HepG2 (cell line): Measurements from ENCODE around the gene CSTPP1. TPM values are rescaled to one million over a fixed set of nuclear protein-coding genes. Genes with fewer than 3 reads are reported as not detected.

Experiments
- FOSL2 ChIP-seq: sonication (generic); formaldehyde crosslinking; IDR thresholded peaks from 2 replicates; pipeline ENCODE4 v1.4.0; 2020; ENCODE audit warnings: missing genetic modification reagents
- KLF15 ChIP-seq: sonication (generic); formaldehyde crosslinking; IDR thresholded peaks from 2 replicates; pipeline ENCODE4 v1.8.1; 2023; ENCODE audit warnings: borderline replicate concordance, mild to moderate bottlenecking, inconsistent platforms, missing genetic modification reagents, mixed read lengths
- RCOR2 ChIP-seq: IDR thresholded peaks from 2 replicates; pipeline ENCODE4 v1.6.1; 2016; ENCODE audit warnings: missing biosample characterization, missing genetic modification reagents
- RFXANK ChIP-seq: IDR thresholded peaks from 2 replicates; pipeline ENCODE4 v1.6.1; 2016
- RNF2 ChIP-seq: fragments of 450-650 bp; conservative IDR thresholded peaks from 2 replicates; pipeline ENCODE4 v1.6.1; 2016; ENCODE audit warnings: low read depth
- SP2 ChIP-seq: sonication (generic); formaldehyde crosslinking; IDR thresholded peaks from 2 replicates; pipeline ENCODE4 v1.5.1; 2020; ENCODE audit warnings: mild to moderate bottlenecking, missing genetic modification reagents
- U2AF1 ChIP-seq: fragments of 200-400 bp; formaldehyde crosslinking; optimal IDR thresholded peaks from 2 replicates; pipeline ENCODE3; 2017; ENCODE audit warnings: mild to moderate bottlenecking, low read depth, low read length
- ZC3H4 ChIP-seq: sonication (generic); formaldehyde crosslinking; IDR thresholded peaks from 2 replicates; pipeline ENCODE4 v1.4.0; 2020; ENCODE audit warnings: missing genetic modification reagents, borderline replicate concordance
- ZFY ChIP-seq: sonication (generic); formaldehyde crosslinking; IDR thresholded peaks from 2 replicates; pipeline ENCODE4 v1.4.0; 2020; ENCODE audit warnings: missing genetic modification reagents
- ZNF260 ChIP-seq: sonication (generic); formaldehyde crosslinking; IDR thresholded peaks from 2 replicates; pipeline ENCODE4 v1.4.0; 2020; ENCODE audit warnings: missing genetic modification reagents, low read depth, mild to moderate bottlenecking, borderline replicate concordance
- ZNF674 ChIP-seq: sonication (generic); formaldehyde crosslinking; IDR thresholded peaks from 2 replicates; pipeline ENCODE4 v1.5.0; 2020; ENCODE audit warnings: low read depth, mild to moderate bottlenecking, missing genetic modification reagents
- polyA plus RNA-seq, 8 experiments: library from polyadenylated mRNA; depleted of rRNA in 3 of 8; stranded (reverse) in 7 of 8; unstranded in 1 of 8; fragments of >200 nt; fragmentation: Illumina TruSeq in 4 of 8; extraction: Trizol in 4 of 8; gene quantifications; 2 replicates each; pipeline versions ENCODE4 v1.2.1 to v1.2.3, GENCODE V29; 2011 to 2016; ENCODE audit warnings: low read depth in 4 of 8, missing spikeins in 1 of 8, mixed read lengths in 1 of 8; ENCODE audit not compliant: insufficient read depth in 1 of 8
- total RNA-seq, 5 experiments: library from RNA; depleted of rRNA; stranded (reverse); fragments of >200 nt; fragmentation: Illumina TruSeq; extraction: Trizol; gene quantifications; 2 replicates each; pipeline ENCODE4 v1.2.3, GENCODE V29; 2016; ENCODE audit warnings: low read depth in 1 of 5
- TF ChIP-seq, protein P1 (sequence below): sonication (generic); formaldehyde crosslinking; IDR thresholded peaks from 2 replicates; pipeline ENCODE4 v1.4.0; 2020; ENCODE audit warnings: missing genetic modification reagents, borderline replicate concordance
- TF ChIP-seq, protein P2 (sequence below): sonication (generic); formaldehyde crosslinking; IDR thresholded peaks from 2 replicates; pipeline ENCODE4; 2020; ENCODE audit warnings: missing genetic modification reagents, mild to moderate bottlenecking, borderline replicate concordance
- TF ChIP-seq, protein P3 (sequence below): IDR thresholded peaks from 2 replicates; pipeline ENCODE4 v1.6.1; 2016; ENCODE audit warnings: control low read depth
- TF ChIP-seq, protein P4 (sequence below): sonication (generic); formaldehyde crosslinking; IDR thresholded peaks from 2 replicates; pipeline ENCODE4 v1.8.1; 2023; ENCODE audit warnings: mild to moderate bottlenecking, missing genetic modification reagents, borderline replicate concordance
- TF ChIP-seq, protein P5 (sequence below): sonication (generic); formaldehyde crosslinking; IDR thresholded peaks from 2 replicates; pipeline ENCODE4 v1.4.0; 2020; ENCODE audit warnings: mild to moderate bottlenecking, missing genetic modification reagents, borderline replicate concordance
- TF ChIP-seq, protein P6 (sequence below): sonication (generic); formaldehyde crosslinking; IDR thresholded peaks from 2 replicates; pipeline ENCODE4 v1.5.0; 2020; ENCODE audit warnings: mild to moderate bottlenecking, missing genetic modification reagents

Gene CSTPP1
- total and polyA plus RNA-seq, 2 of the 13 experiments (the other 11 are each of a cell fraction or from before 2014, with no cell fraction given): 12.3 to 14.6 TPM

DNA sequence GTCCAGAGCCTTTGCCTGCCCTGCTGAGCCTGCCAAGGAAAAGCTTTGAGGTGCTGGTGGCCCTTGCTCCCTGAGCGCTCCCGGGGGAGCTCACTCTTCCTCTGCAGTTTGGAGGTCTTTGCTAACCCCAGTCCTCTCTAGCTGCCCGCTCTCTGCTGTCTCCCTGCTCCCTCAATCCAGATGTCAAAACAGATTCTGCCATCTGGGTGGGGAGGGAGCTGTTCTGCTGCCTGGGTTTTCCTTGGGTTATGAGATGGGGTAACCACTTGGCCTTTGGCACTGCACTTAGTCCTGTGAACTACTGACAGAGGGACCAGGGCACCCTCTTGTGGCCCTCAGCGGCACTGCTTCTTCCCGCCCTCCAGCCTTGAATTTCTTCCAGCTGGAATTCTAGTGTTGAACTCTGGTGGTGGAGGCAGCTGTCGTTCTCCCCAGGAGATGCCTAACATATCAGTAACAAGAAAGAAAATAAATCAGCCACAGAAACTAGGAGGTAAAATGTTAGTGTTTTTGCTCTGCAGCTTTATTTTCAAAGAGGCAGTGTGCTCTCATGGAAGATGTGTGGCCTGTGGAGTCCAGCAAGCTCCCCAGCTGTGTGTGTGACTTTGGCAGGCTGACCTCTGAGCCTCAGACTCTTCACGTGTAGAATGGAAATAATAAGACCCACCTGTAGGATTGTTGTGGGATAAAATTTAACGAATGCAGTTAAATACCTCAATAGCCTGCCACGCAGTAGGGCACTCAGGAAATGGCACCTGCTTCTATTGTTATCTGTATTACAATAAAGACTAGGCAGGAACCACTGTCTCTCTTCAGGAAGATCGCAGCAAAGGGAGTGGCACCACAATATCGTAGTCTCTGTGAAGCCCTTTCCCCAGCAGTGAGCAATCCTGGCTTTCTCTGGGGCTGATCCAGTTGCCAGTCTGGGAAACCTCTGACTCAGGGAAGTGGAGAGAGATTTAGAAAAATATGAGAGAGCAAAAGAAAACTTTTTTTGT, 216.7 kb downstream of the CSTPP1 start (continued):
- TF ChIP-seq, protein P1, sequence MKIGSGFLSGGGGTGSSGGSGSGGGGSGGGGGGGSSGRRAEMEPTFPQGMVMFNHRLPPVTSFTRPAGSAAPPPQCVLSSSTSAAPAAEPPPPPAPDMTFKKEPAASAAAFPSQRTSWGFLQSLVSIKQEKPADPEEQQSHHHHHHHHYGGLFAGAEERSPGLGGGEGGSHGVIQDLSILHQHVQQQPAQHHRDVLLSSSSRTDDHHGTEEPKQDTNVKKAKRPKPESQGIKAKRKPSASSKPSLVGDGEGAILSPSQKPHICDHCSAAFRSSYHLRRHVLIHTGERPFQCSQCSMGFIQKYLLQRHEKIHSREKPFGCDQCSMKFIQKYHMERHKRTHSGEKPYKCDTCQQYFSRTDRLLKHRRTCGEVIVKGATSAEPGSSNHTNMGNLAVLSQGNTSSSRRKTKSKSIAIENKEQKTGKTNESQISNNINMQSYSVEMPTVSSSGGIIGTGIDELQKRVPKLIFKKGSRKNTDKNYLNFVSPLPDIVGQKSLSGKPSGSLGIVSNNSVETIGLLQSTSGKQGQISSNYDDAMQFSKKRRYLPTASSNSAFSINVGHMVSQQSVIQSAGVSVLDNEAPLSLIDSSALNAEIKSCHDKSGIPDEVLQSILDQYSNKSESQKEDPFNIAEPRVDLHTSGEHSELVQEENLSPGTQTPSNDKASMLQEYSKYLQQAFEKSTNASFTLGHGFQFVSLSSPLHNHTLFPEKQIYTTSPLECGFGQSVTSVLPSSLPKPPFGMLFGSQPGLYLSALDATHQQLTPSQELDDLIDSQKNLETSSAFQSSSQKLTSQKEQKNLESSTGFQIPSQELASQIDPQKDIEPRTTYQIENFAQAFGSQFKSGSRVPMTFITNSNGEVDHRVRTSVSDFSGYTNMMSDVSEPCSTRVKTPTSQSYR: no peak
- 0 out of 2 replicates have a peak, but pooled peaks have one; percentile 6 for TF ChIP-seq FOSL2 (CRISPR knock-in tag)
- TF ChIP-seq, protein P2, sequence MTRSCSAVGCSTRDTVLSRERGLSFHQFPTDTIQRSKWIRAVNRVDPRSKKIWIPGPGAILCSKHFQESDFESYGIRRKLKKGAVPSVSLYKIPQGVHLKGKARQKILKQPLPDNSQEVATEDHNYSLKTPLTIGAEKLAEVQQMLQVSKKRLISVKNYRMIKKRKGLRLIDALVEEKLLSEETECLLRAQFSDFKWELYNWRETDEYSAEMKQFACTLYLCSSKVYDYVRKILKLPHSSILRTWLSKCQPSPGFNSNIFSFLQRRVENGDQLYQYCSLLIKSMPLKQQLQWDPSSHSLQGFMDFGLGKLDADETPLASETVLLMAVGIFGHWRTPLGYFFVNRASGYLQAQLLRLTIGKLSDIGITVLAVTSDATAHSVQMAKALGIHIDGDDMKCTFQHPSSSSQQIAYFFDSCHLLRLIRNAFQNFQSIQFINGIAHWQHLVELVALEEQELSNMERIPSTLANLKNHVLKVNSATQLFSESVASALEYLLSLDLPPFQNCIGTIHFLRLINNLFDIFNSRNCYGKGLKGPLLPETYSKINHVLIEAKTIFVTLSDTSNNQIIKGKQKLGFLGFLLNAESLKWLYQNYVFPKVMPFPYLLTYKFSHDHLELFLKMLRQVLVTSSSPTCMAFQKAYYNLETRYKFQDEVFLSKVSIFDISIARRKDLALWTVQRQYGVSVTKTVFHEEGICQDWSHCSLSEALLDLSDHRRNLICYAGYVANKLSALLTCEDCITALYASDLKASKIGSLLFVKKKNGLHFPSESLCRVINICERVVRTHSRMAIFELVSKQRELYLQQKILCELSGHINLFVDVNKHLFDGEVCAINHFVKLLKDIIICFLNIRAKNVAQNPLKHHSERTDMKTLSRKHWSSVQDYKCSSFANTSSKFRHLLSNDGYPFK (CRISPR knock-in tag): no peak
- no peak for TF ChIP-seq U2AF1
- no peak for TF ChIP-seq RCOR2 (CRISPR knock-in tag)
- TF ChIP-seq ZFY (CRISPR knock-in tag): no peak
- TF ChIP-seq RFXANK: no peak
- no peak for TF ChIP-seq KLF15 (CRISPR knock-in tag)
- TF ChIP-seq, protein P3, sequence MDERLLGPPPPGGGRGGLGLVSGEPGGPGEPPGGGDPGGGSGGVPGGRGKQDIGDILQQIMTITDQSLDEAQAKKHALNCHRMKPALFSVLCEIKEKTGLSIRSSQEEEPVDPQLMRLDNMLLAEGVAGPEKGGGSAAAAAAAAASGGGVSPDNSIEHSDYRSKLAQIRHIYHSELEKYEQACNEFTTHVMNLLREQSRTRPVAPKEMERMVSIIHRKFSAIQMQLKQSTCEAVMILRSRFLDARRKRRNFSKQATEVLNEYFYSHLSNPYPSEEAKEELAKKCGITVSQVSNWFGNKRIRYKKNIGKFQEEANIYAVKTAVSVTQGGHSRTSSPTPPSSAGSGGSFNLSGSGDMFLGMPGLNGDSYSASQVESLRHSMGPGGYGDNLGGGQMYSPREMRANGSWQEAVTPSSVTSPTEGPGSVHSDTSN (CRISPR knock-in tag): no peak
- TF ChIP-seq RNF2: no peak
- no peak for TF ChIP-seq SP2
- no peak for TF ChIP-seq ZNF260 (CRISPR knock-in tag)
- no peak for TF ChIP-seq ZNF674
- TF ChIP-seq, protein P4, sequence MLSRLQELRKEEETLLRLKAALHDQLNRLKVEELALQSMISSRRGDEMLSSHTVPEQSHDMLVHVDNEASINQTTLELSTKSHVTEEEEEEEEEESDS (CRISPR knock-in tag): no peak
- no peak for TF ChIP-seq ZC3H4 (CRISPR knock-in tag)
- TF ChIP-seq, protein P5, sequence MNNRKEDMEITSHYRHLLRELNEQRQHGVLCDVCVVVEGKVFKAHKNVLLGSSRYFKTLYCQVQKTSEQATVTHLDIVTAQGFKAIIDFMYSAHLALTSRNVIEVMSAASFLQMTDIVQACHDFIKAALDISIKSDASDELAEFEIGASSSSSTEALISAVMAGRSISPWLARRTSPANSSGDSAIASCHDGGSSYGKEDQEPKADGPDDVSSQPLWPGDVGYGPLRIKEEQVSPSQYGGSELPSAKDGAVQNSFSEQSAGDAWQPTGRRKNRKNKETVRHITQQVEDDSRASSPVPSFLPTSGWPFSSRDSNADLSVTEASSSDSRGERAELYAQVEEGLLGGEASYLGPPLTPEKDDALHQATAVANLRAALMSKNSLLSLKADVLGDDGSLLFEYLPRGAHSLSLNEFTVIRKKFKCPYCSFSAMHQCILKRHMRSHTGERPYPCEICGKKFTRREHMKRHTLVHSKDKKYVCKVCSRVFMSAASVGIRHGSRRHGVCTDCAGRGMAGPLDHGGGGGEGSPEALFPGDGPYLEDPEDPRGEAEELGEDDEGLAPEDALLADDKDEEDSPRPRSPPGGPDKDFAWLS (CRISPR knock-in tag): no peak
- TF ChIP-seq, protein P6, sequence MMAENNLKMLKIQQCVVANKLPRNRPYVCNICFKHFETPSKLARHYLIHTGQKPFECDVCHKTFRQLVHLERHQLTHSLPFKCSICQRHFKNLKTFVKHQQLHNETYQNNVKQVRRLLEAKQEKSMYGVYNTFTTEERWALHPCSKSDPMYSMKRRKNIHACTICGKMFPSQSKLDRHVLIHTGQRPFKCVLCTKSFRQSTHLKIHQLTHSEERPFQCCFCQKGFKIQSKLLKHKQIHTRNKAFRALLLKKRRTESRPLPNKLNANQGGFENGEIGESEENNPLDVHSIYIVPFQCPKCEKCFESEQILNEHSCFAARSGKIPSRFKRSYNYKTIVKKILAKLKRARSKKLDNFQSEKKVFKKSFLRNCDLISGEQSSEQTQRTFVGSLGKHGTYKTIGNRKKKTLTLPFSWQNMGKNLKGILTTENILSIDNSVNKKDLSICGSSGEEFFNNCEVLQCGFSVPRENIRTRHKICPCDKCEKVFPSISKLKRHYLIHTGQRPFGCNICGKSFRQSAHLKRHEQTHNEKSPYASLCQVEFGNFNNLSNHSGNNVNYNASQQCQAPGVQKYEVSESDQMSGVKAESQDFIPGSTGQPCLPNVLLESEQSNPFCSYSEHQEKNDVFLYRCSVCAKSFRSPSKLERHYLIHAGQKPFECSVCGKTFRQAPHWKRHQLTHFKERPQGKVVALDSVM: no peak
